DMS53 (cell line): Measurements from ENCODE around the gene POMP.
"Not testable (repeated sequence)": the region's sequence is repeated elsewhere in the genome, so short reads cannot be mapped to it uniquely, and the experiment has no call there.

Source experiments
- DNase-seq: peaks from one replicate; lab custom pipeline; 2025; lab: John Stamatoyannopoulos, UW

POMP gene

DNA sequence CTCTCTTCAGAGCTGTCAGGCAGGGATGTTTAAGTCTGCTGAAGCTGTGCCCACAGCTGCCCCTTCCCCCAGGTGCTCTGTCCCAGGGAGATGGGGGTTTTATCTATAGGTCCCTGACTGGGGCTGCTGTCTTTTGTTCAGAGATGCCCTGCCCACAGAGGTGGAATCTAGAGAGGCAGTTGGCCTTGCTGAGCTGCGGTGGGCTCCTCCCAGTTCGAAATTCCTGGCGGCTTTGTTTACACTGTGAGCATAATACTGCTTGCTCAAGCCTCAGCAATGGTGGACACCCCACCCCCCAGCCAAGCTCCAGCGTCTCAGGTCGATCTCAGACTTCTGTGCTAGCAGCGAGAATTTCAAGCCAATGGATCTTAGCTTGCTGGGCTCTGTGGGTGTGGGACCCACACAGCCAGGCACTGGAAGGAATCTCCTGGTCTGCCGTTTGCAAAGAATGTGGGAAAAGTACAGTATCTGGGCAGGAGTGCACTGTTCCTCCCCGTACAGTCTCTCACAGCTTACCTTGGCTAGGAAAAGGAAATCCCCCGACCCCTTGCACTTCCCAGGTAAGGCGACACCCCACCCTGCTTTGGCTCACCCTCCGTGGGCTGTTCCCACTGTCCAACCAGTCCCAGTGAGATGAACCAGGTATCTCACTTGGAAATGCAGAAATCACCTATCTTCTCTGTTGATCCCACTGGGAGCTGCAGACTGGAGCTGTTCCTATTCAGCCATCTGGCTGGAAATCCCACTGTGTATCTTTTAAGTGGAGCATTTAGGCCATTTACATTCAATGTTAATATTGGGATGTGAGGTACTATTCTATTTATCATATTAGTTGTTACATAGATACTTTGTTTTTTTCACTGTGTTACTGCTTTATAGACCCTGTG, 34.9 kb downstream of the POMP start:
- not testable (repeated sequence) for DNase-seq

DNA sequence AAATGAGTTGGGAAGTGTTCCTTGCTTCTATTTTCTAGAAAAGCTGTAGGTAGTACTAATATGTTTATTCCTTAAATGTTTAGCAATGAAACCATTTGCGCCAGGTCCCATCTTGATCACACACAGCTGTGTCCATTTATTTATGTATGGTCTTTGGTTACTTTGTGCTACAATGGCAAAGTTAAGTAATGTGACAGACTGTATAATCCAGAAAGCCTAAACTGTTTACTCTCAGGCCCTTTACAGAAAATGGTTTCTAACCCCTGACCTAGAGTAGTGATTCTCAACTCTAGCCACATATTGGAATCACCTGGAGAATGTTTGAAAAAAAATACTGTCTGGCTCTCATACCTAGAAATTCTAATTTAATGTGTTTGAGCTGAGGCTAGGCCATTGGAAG, 38.5 kb downstream of the POMP start:
- no peak for DNase-seq

- no peak for DNase-seq
Measured at GRCh38 chr13:28699246-28699645, 40.3 kb downstream of the POMP start.

- no peak for DNase-seq
Measured at GRCh38 chr13:28704282-28704681, 45.4 kb downstream of the POMP start.

DNA sequence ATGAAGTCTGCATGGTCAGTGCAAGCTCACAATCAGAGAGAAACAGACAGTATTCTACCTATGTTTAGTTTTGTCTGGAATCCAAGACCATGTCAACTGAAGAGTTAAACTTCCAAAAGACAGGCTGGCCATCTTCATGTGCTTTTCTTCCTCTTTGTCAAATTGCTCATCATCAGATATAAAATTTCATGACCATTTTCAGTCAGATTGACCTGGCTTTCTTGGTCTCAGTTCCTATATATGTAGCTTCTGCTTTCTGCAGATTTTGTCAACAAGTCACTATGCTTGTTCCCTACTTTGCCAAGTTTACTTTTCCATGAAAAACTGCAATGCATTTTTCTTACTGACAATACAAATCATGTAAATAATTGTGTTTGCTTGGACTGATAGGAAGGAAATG, 46.0 kb downstream of the POMP start:
- no peak for DNase-seq

DNA sequence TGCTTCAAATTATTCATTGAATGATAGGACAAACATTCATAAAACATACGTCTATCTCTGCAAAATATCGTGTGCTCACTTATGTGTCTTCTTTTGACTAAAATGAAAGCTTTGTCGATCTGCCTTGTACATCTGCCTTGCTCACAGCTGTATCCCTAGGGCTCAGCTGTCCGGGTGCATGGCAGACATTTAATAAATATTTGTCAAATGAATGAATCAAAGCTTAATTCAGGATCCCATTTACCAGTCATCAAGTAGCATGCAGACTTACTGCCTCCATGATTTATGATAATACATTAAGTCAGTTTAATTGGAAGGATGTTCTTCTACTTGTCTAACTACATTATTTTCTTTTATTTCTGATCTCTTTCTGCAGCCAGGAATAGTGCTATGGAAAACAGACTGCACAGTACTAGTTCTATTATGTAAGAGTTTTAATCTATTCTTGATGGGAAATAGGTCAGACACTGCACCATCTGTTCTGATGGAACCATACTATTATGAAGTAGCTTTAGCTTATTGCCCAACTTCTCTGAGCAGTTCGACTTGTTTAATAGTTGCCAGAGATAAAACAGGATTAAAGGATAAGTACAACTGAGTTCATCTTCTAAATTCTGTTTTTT, 46.6 kb downstream of the POMP start:
- no peak for DNase-seq

- peak; percentile 18 for DNase-seq
Measured at GRCh38 chr13:28707629-28708427, 48.9 kb downstream of the POMP start.

- DNase-seq: no peak
Measured at GRCh38 chr13:28710161-28710560, 51.2 kb downstream of the POMP start.

DNA sequence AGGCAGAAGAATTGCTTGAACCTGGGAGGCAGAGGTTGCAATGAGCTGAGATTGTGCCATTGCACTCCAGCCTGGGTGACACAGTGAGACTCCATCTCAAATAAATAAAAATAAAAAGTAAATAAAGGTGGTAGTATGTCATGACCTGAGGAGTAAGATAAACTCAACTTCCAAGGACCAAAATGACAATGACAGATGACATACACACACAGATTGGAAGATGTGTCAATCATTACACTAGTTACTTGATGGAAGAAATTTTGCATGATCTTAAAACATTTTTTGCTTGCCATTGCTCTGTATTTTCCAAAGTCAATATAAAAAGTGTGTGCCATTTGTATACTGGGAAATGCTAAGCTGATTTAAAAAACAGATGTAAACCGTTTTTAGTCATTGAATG, 55.7 kb downstream of the POMP start:
- no peak for DNase-seq

GRCh38 chr13:28716511-28716910, 57.6 kb downstream of the POMP start:
- no peak for DNase-seq

DNA sequence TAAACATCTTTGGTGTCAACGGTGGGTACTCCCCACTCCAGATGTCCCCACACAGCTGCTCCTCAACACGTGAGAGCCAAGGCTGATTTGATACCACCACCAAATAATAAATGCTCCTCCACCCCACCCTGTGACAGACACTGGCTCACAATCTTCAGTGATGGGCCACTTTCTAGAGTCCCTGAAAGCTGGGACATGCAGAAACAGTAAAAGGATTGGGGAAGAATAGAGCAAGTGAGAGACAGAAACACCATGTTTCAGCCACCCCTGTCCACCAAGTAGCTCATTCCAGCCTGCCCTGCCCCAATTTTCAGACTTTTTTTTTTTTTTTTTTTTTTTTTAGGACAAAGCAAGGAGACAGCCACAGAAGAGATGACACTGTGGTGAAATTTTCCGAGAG, 58.2 kb downstream of the POMP start:
- DNase-seq: no peak

GRCh38 chr13:28718196-28718542, 59.2 kb downstream of the POMP start:
- DNase-seq: no peak

DNA sequence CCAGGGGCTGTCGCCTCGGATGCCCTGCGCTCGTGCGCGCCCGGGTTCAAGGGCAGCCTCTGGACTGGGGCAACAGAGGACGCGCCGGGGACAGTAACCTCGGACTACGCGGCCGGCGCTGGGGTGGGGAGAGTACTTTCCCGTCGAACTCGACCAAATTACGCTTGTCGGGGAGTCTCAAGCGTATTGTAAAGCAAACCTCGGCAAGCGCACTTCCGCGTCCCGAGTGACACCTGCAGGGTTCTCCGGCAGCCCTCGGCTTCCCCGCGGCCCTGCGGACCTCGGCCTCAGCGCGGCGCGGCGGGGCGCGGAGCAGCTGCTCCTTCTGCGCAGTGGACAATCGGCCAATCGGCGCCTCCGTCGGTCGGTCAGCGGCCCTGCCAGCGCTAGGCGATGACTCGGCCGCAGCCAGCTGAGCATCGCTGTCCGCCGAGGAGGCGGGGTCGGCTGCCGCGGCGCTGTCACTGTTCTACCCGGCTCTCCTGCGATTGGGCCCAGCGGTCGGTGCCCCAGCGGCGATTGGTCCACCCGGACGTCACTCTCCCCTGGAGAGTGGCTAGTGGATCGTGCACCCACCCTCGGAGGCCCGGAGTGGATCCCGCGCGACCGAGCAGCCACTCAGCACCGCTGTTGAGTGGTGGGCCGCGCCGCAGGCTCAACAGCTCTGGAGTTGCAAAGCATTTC, 59.8 kb downstream of the POMP start, which contains the start of gene SLC46A3:
SLC46A3 (minus strand) TSS at position 428 of the 684 bp plus-strand sequence. CDS start 972 bp downstream, outside the sequence.
- DNase-seq: peak; percentile 98

DNA sequence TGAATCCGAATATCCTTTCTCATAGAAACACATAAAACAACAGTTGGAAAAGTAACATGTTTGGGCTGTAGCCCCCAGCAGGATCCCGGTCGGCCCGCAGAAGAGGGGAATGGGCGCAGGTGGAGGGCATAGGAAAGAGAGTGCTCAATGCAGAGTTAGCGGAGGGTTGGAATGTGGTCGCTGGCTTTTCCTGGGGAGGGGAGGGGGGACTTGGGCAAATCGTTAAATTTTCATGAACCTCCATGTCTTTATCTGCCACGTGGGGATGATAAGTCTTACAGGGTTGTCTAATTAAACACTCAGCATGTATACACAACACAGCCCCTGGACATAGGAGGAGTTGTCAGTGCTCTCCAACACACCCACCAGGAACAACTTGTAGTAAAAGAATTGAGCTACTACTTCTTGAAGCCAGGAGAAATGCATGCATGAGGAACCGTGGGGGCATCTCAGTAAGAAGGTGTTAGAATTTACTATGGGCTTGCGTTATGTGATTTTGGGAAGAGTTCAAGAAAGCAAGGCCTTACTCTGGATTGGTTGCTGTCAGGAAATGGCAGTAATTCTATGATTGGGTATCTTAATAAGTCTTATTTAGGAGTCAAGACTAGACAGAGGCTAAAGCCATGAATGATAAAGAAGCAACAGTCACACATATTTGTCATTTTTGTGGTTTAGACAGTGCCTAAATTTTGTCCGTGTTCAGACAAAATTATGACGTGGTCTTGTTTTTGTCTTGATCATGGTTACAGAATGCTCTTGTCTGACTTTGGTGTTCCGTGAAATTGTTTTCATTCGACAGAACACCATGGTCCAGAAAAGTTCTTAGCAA, 60.5 kb downstream of the POMP start:
- DNase-seq: no peak

GRCh38 chr13:28723806-28724205, 64.9 kb downstream of the POMP start:
- no peak for DNase-seq

- DNase-seq: no peak
Measured at GRCh38 chr13:28725046-28725610, 66.2 kb downstream of the POMP start.
